Prostate gland (tissue), 2 donors: ENCODE measurements around the gene DCST2. TPM values are rescaled to one million over a fixed set of nuclear protein-coding genes. Genes with fewer than 3 reads are reported as not detected.
A peak's percentile ranks its signal among the peaks of the same experiment; 100 is the strongest.

Experiments
- DNase-seq: peaks from one replicate; pipeline ENCODE4 v3.0.0-alpha.2; 2019; ENCODE audit warnings: low spot score
- H3K27ac ChIP-seq, 2 donors: fragments of 200-600 bp; sonication (generic); 2 replicates each; pipeline ENCODE4 v1.5.1; 2017 to 2019
- H3K27me3 ChIP-seq: fragments of 200-600 bp; sonication (generic); replicated peaks from 2 replicates; pipeline ENCODE4 v1.5.1; 2019; ENCODE audit not compliant: insufficient read depth
- H3K36me3 ChIP-seq, 2 donors: fragments of 200-600 bp; sonication (generic); 1 replicate in 1 of 2; 2 replicates in 1 of 2; pipeline versions ENCODE4 v1.5.1 to v1.8.1; 2017 to 2019
- H3K4me1 ChIP-seq: fragments of 200-600 bp; sonication (generic); replicated peaks from 2 replicates; pipeline ENCODE4 v1.5.1; 2019
- H3K4me3 ChIP-seq, 2 donors: fragments of 200-600 bp; sonication (generic); 2 replicates each; pipeline ENCODE4 v1.5.1; 2017 to 2019
- H3K9me3 ChIP-seq: fragments of 200-600 bp; sonication (generic); 2 replicates; pipeline ENCODE4 v1.5.1; 2017
- CTCF ChIP-seq, 4 experiments: fragments of 200-600 bp in 2 of 4; fragments of 450-650 bp in 2 of 4; sonication (generic) in 2 of 4; IDR thresholded peaks; 1 replicate in 3 of 4; 2 replicates in 1 of 4; pipeline ENCODE4 v1.5.1; 2016 to 2019; ENCODE audit warnings: antibody characterized with exemption in 4 of 4, mild to moderate bottlenecking in 2 of 4, moderate library complexity in 2 of 4
- POLR2A ChIP-seq: fragments of 450-650 bp; IDR thresholded peaks from one replicate; pipeline ENCODE4 v1.6.1; 2016; ENCODE audit warnings: antibody characterized with exemption, mild to moderate bottlenecking
- POLR2AphosphoS5 ChIP-seq: sonication (generic); formaldehyde crosslinking; IDR thresholded peaks from one replicate; pipeline ENCODE4 v1.6.1; 2017; ENCODE audit warnings: antibody characterized with exemption
- WGBS: methylation state at CpG from one replicate; pipeline ENCODE4 v1.1.5; 2018; 5-methylcytosine and 5-hydroxymethylcytosine counted together
- intact Hi-C: fragments of 100-400 bp; cut with DNase I; formaldehyde crosslinking; loops from one replicate; pipeline ENCODE4 v1.14.2; 2022
- total RNA-seq, 2 donors: library from RNA; depleted of rRNA; stranded (reverse); fragments of >200 nt; gene quantifications; one replicate each; pipeline ENCODE4 v1.1.0, GENCODE V29; 2016

Gene DCST2
- total RNA-seq, 2 donors from 2014 or later, result 2.3 to 5.3 TPM

GRCh38 chr1:155072531-155073289, 39.1 kb upstream of the DCST2 start:
- WGBS, result 50% methylated on average over 7 of the region's 7 CpGs
- Histone ChIP-seq H3K27me3 (no peaks in the 10 kb centered on the region), H3K36me3 (no peaks in the 10 kb centered on the region), H3K9me3 (no peaks in the 10 kb centered on the region), H3K27ac (no peak overlapping the region), H3K4me3 (no peak overlapping the region), H3K4me1 (peaks cover 10% of the 10 kb centered on the region)
- TF ChIP-seq POLR2A (no peak), POLR2AphosphoS5 (no peak), CTCF (IDR thresholded peaks at IDR 0.05) (no peak)
- intact Hi-C loops, result no loop called here
- DNase-seq, result no peak

GRCh38 chr1:155071701-155072100, 38.1 kb upstream of the DCST2 start:
- peaks cover 10% of the 10 kb centered on the region for H3K4me1 ChIP-seq
- H3K9me3 ChIP-seq, result no peaks in the 10 kb centered on the region
- 72% methylated on average over 14 of the region's 14 CpGs for WGBS
- DNase-seq, result no peak
- H3K4me3 ChIP-seq, result no peak overlapping the region
- TF ChIP-seq POLR2AphosphoS5, result no peak
- TF ChIP-seq CTCF (IDR thresholded peaks at IDR 0.05), result no peak
- no peak for TF ChIP-seq POLR2A
- H3K36me3 ChIP-seq, result no peaks in the 10 kb centered on the region
- intact Hi-C loops, result no loop called here
- no peaks in the 10 kb centered on the region for H3K27me3 ChIP-seq
- no peak overlapping the region for H3K27ac ChIP-seq

DNA sequence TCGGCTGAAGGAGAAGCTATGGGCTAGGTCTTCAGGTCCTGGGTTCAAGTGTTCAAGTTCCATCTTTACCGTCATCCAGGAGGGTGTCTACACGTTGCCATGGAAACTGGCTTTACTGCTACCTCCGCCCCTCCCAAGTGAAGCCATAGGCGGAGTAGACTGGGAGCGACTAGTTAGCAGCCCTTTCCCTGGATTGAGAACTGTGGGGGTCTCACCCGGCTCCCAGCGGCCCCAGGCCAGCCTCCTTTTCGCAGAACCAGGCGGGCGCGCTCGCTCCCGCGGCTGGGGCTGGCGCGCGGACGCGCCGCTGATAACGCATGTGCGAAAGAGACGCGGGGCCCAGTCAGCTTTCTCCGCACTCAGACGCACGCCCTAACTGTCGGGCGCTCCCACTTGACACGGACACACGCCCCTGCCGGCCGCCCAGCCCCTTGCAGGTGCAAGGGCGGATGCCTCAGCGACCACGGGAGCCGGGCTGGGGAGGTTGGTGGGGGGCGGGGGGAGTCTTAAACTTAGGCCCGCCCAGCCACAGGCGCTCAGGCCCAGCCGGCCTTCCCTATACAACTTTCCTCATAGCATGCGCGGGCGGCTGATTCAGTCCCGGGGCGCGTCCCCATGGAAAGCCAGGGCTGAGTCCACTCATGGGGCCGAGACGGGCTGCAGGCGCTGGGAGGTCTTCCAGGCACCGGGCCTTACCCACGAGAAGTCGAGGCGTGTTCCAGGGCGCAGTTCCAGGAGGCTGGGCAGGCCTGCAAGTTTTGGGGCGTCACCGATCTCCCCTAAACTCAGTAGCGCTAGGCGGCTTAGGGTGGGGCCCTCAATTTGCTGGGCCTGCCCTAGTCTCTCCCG, 37.4 kb upstream of the DCST2 start:
- no peaks in the 10 kb centered on the region for H3K36me3 ChIP-seq
- TF ChIP-seq POLR2A (no peak), POLR2AphosphoS5 (peak; percentile 50), CTCF (IDR thresholded peaks at IDR 0.05) (peak in 2 of 4 experiments; percentile 46 to 56)
- peaks cover 10% of the 10 kb centered on the region for H3K4me1 ChIP-seq
- H3K4me3 ChIP-seq, result peak overlapping the region; percentile 27 to 37
- no peaks in the 10 kb centered on the region for H3K27me3 ChIP-seq
- DNase-seq, result peak; percentile 52
- H3K27ac ChIP-seq, result peak overlapping the region; percentile 54 to 60
- intact Hi-C loops, result no loop called here
- no peaks in the 10 kb centered on the region for H3K9me3 ChIP-seq
- 4% methylated on average over 49 of the region's 61 CpGs for WGBS

DNA sequence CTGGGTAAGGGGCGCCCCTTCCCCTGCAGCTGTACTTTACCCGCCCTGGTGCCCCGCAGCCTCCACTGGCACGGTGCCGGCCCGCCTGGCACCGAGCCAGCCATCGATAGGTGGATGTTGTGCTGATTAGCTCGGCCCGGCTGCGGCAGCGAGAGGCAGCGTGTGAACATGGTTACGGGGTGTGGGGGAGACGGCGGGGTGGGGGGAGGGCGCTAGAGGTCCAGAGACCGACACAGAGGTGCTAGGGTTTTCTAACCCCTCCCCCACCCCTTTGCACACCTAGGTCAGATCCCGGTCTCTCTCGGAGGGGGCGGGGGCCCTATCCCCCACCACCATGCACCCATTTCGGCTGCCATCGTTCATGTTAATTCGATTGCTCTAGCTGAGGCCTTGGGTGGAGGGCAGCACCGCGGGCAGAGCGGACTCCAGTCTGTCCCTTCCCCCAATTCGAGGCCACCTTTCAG, 36.6 kb upstream of the DCST2 start:
- H3K9me3 ChIP-seq, result no peaks in the 10 kb centered on the region
- H3K4me1 ChIP-seq, result peaks cover 10% of the 10 kb centered on the region
- TF ChIP-seq CTCF (IDR thresholded peaks at IDR 0.05) (no peak), POLR2AphosphoS5 (no peak), POLR2A (no peak)
- WGBS, result 31% methylated on average over 26 of the region's 28 CpGs
- no peak for DNase-seq
- intact Hi-C loops, result no loop called here
- no peak overlapping the region for H3K27ac ChIP-seq
- no peaks in the 10 kb centered on the region for H3K27me3 ChIP-seq
- H3K36me3 ChIP-seq, result no peaks in the 10 kb centered on the region
- no peak overlapping the region for H3K4me3 ChIP-seq
